Common myeloid progenitor, CD34-positive (primary cell): ENCODE data around the gene TIMP2.

Experiments
- CTCF ChIA-PET: fragments of 350-600 bp; sonication (Branson Sonifier 250); formaldehyde crosslinking; loops from one replicate; lab custom pipeline; 2021; ENCODE audit warnings: antibody characterized with exemption; lab: Charles Lee
- POLR2A ChIA-PET: fragments of 350-600 bp; sonication (Branson Sonifier 250); formaldehyde crosslinking; loops from one replicate; lab custom pipeline; 2021; ENCODE audit warnings: antibody characterized with exemption; lab: Charles Lee
- DNase-seq, 3 donors: peaks; one replicate each; pipeline versions ENCODE4 v3.0.0 to v3.0.0-alpha.2; 2013
- H3K27ac ChIP-seq, 2 experiments: 1 replicate in 1 of 2; 2 replicates in 1 of 2; pipeline ENCODE4 v1.7.0; 2013; ENCODE audit warnings: inconsistent platforms in 2 of 2, low read length in 2 of 2, mild to moderate bottlenecking in 2 of 2, low read depth in 1 of 2, moderate library complexity in 1 of 2; ENCODE audit not compliant: severe bottlenecking in 2 of 2, insufficient read depth in 1 of 2, poor library complexity in 1 of 2
- H3K27me3 ChIP-seq, 5 experiments: replicated peaks in 2 of 5; 1 replicate in 3 of 5; 2 replicates in 2 of 5; pipeline versions ENCODE4 v1.6.1 to v1.7.0; 2013; ENCODE audit warnings: low read length in 4 of 5, mild to moderate bottlenecking in 2 of 5, moderate library complexity in 2 of 5, inconsistent platforms in 1 of 5; ENCODE audit not compliant: insufficient read depth in 5 of 5, control insufficient read depth in 4 of 5
- H3K36me3 ChIP-seq, 4 experiments: 1 replicate in 2 of 4; 2 replicates in 2 of 4; pipeline versions ENCODE4 v1.6.1 to v1.7.0; 2013; ENCODE audit warnings: low read length in 3 of 4, control low read depth in 1 of 4, mild to moderate bottlenecking in 1 of 4; ENCODE audit not compliant: control insufficient read depth in 4 of 4, insufficient read depth in 4 of 4
- H3K4me1 ChIP-seq, 4 experiments: 1 replicate in 3 of 4; 2 replicates in 1 of 4; pipeline versions ENCODE4 v1.6.1 to v1.7.1; 2013; ENCODE audit warnings: low read length in 3 of 4, mild to moderate bottlenecking in 3 of 4, control low read depth in 1 of 4, inconsistent platforms in 1 of 4, moderate library complexity in 1 of 4; ENCODE audit not compliant: control insufficient read depth in 4 of 4, insufficient read depth in 4 of 4; ENCODE audit errors: control extremely low read depth in 1 of 4
- H3K4me3 ChIP-seq, 7 experiments: 1 replicate in 4 of 7; 2 replicates in 3 of 7; pipeline versions ENCODE4 v1.5.1 to v1.7.0; 2013; ENCODE audit warnings: mild to moderate bottlenecking in 7 of 7, low read length in 6 of 7, moderate library complexity in 6 of 7, inconsistent platforms in 2 of 7, low read depth in 2 of 7, control low read depth in 1 of 7; ENCODE audit not compliant: insufficient read depth in 4 of 7, control insufficient read depth in 1 of 7; ENCODE audit errors: extremely low read depth in 1 of 7
- H3K9me3 ChIP-seq, 5 experiments: 1 replicate in 4 of 5; 2 replicates in 1 of 5; pipeline versions ENCODE4 v1.6.1 to v1.7.1; 2013; ENCODE audit warnings: low read length in 4 of 5, mild to moderate bottlenecking in 2 of 5, inconsistent platforms in 1 of 5, low read depth in 1 of 5, moderate library complexity in 1 of 5; ENCODE audit not compliant: control insufficient read depth in 4 of 5, insufficient read depth in 2 of 5; ENCODE audit errors: control extremely low read depth in 1 of 5
- WGBS: methylation state at CpG from one replicate; pipeline ENCODE4 v1.1.5; 2013; ENCODE audit not compliant: insufficient coverage; 5-methylcytosine and 5-hydroxymethylcytosine counted together

TIMP2 gene

GRCh38 chr17:78803186-78803845 is 121.9 kb downstream of the TIMP2 start:
- ChIA-PET POLR2A (interaction anchor here (0.8 kb wide), 1 partner anchor 81 kb away, joined by 3 read pairs; no protein-coding TSS in a partner anchor), CTCF (interaction anchor here (1.3 to 4.4 kb wide), 3 partner anchors 15 to 38 kb away, joined by 3 to 14 read pairs (median 3); no protein-coding TSS in a partner anchor)
- Histone ChIP-seq H3K9me3 (no peaks in the 10 kb centered on the region), H3K4me1 (peaks cover 0 to 14% (median 5%) of the 10 kb centered on the region in 4 experiments), H3K36me3 (peaks cover 13 to 87% (median 66%) of the 10 kb centered on the region in 4 experiments), H3K4me3 (no peak overlapping the region), H3K27me3 (no peaks in the 10 kb centered on the region), H3K27ac (no peak overlapping the region)
- 77% methylated on average over 20 of the region's 21 CpGs for WGBS
- DNase-seq = no peak
